Activated CD8-positive, alpha-beta memory T cell treated with anti-CD3 and anti-CD28 coated beads for 24 hours (primary cell): ENCODE data around the gene GTF2H2C_2.
"Not testable (repeated sequence)": the region's sequence is repeated elsewhere in the genome, so short reads cannot be mapped to it uniquely, and the experiment has no call there.

ENCODE experiments used
- DNase-seq: peaks from one replicate; pipeline ENCODE4 v3.0.0-alpha.2; 2020

Gene GTF2H2C_2

GRCh38 chr5:70415117-70415516 is at the start of gene GTF2H2C_2:
GTF2H2C_2 (plus strand) TSS chr5:70415368.
- not testable (repeated sequence) for DNase-seq

DNA sequence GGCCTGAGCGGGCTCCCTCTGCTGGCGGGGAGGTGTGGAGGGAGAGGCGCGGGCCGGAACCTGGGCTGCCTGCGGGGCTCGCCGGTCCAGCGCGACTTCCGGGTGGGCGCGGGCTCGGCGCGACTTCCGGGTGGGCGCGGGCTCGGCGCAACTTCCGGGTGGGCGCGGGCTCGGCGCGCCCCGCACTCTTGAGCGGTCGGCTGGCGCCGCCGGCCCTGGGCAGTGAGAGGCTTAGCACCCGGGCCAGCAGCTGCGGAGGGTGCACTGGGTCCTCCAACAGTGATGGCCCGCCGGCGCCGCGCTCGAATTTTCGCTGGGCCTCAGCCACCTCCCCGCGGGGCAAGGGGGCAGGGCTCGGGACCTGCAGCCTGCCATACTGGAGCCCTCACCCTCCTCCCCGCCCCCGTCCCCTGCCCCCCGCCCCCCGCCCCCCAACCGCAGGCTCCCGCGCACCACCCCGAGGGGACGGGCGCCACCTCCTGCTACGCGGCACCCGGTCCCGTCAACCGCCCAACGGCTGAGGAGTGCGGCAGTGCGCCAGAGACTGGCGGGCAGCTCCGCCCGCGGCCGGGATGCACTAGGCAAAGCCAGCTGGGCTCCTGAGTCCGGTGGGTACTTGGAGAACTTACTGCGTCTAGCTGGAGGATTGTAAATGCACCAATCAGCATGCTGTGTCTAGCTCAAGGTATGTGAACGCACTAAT is 14.0 kb upstream of the GTF2H2C_2 start:
- peak; percentile 92 for DNase-seq

- DNase-seq: not testable (repeated sequence)
These were observed 6.2 kb downstream of the GTF2H2C_2 start for GRCh38 chr5:70421322-70421721.

DNA sequence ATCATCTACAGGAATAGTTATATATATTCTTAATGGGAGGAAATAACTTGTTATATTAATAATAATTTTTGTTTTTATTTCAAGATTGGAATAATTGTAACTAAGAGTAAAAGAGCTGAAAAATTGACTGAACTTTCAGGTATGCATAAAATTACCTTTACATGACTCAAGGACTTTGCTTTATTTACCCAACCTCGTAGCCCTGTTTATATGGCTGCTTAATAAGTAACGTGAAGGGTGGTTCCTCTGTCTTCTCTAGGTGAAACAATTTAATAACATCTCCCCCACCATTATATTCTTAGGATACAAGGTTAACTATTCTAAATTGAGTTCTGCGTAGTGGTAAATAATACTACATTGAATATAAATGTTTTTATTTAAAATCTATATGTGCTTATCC is 8.0 kb downstream of the GTF2H2C_2 start:
- not testable (repeated sequence) for DNase-seq

DNA sequence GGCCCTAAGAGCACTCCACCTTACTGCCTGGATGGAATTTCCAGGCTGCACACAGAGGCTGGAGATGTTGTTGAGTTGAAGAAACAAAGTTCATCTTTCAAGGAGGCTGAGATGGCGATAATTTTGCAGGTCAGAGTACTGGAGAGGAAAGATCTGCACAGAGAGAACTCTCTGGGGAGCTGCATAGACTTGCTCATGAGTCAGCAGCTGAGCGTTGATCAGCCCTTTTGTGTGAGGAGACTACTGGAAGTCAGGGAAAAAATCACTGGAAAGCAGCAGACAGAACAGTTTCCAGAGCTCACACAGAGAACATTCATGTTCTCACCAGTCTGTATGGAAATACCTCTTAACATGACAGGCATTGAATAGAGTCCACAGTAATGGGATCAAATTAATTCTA is 23.4 kb downstream of the GTF2H2C_2 start:
- DNase-seq: not testable (repeated sequence)

- not testable (repeated sequence) for DNase-seq
These were observed 34.4 kb downstream of the GTF2H2C_2 start for GRCh38 chr5:70449565-70449964.

DNA sequence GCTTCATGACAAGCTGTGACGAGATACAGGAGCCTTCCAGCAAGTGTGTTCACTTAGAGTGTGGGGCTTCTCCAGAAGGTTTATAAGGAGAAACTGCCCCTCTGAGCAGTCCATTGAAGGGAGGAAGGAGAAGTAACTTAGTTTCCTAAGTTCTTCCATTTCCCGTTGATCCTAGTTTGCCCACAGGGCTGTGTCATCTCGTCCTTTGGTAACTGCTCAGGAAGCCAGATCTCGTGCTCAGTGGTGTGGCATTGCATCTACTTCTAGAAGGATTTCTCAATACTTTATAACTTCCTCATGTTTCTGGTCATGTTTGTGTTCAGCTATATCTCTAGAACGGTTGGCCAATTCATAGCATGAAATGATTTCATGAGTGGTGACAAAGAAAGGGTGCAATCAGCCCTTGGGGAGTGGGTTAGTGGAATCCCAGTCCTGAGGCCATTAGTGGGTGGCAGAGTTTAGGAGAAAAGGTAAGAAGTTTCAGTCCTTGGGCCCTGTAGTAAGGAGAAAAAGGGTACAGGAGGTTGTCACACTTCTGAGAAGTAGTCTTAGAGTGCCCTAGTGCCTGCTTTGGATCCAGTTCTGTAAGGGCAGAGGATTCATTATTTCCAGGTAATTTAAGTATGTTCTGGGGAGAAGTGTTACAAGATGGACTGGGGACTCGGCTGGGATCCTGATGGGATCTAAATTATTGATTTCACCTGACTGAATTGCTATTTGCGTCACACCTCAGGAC is 36.2 kb downstream of the GTF2H2C_2 start:
- DNase-seq: not testable (repeated sequence)

- not testable (repeated sequence) for DNase-seq
These were observed 41.9 kb downstream of the GTF2H2C_2 start for GRCh38 chr5:70457093-70457492.

GRCh38 chr5:70459188-70459587 is 44.0 kb downstream of the GTF2H2C_2 start:
- DNase-seq: peak; percentile 40

DNA sequence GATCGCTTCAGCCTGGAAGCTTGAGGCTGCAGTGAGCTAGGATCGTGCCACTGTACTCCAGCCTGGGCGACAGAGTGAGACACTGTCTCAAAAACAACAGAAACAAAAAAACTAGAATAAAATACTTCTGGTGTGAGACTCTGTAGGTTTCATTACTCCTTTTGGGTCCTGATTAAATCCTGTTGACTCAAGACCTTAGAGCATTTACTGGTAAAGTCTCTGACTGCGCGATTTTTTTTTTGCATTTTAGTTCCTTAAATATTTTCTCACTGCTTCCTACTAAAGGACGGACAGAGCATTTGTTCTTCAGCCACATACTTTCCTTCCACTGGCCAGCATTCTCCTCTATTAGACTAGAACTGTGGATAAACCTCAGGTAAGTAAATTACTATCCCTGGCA is 46.8 kb downstream of the GTF2H2C_2 start:
- not testable (repeated sequence) for DNase-seq

DNA sequence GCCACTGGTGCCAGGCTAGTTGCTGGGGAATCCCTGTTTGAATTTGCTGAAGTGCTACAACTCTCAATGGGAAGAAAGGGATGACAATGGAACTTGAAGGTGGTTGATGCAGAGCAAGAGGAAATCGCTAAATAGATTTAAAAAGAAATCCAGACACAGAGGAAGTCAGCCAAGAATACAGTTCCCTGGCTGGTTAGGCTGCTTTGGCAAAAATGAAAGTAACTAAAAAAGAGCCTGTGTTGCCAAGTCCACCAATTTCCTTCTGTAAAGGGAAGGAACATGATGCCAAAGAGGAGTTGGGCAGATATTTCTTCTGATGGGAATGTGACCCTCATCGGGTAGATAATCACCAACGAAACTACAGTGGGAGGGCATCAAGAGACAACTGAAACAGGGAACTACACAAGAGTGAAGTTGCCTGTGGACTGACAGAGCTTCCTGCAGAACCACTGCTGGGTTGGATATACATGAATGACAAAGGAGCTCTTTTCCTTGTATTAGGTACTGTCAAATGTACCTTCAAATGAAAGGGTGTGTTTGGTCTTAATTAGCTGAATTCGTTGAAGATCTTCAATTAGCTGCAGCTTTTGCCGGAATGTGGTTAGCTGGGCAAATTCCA is 49.0 kb downstream of the GTF2H2C_2 start:
- not testable (repeated sequence) for DNase-seq

GRCh38 chr5:70469926-70470509 is 54.9 kb downstream of the GTF2H2C_2 start:
- DNase-seq: not testable (repeated sequence)
